ENCODE data around the gene DAB1. TPM values are rescaled to one million over a fixed set of nuclear protein-coding genes. Genes with fewer than 3 reads are reported as not detected.

DAB1 gene
- total RNA-seq, 1 donor from 2014 or later: 0.25 TPM

GRCh38 chr1:56953386-56953785, 470.5 kb downstream of the DAB1 start:
- TF ChIP-seq, protein P1, sequence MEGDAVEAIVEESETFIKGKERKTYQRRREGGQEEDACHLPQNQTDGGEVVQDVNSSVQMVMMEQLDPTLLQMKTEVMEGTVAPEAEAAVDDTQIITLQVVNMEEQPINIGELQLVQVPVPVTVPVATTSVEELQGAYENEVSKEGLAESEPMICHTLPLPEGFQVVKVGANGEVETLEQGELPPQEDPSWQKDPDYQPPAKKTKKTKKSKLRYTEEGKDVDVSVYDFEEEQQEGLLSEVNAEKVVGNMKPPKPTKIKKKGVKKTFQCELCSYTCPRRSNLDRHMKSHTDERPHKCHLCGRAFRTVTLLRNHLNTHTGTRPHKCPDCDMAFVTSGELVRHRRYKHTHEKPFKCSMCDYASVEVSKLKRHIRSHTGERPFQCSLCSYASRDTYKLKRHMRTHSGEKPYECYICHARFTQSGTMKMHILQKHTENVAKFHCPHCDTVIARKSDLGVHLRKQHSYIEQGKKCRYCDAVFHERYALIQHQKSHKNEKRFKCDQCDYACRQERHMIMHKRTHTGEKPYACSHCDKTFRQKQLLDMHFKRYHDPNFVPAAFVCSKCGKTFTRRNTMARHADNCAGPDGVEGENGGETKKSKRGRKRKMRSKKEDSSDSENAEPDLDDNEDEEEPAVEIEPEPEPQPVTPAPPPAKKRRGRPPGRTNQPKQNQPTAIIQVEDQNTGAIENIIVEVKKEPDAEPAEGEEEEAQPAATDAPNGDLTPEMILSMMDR (IDR thresholded peaks at IDR 0.05; ENCODE audit: insufficient read depth, low read length, poor library complexity, severe bottlenecking): no peak
- no peaks in the 10 kb centered on the region for H3K27me3 ChIP-seq (ENCODE audit: control insufficient read depth, insufficient read depth, low read length)
- H3K36me3 ChIP-seq (ENCODE audit: control insufficient read depth, insufficient read depth, low read length): no peaks in the 10 kb centered on the region
- DNase-seq (ENCODE audit: low read depth): no peak
- H3K4me3 ChIP-seq (ENCODE audit: low read depth, low read length): no peak overlapping the region

GRCh38 chr1:56952501-56952900, 471.4 kb downstream of the DAB1 start:
- TF ChIP-seq, protein P1 (IDR thresholded peaks at IDR 0.05; ENCODE audit: insufficient read depth, low read length, poor library complexity, severe bottlenecking): no peak
- H3K4me3 ChIP-seq (ENCODE audit: low read depth, low read length): no peak overlapping the region
- no peak for DNase-seq (ENCODE audit: low read depth)
- H3K36me3 ChIP-seq (ENCODE audit: control insufficient read depth, insufficient read depth, low read length): no peaks in the 10 kb centered on the region
- no peaks in the 10 kb centered on the region for H3K27me3 ChIP-seq (ENCODE audit: control insufficient read depth, insufficient read depth, low read length)

DNA sequence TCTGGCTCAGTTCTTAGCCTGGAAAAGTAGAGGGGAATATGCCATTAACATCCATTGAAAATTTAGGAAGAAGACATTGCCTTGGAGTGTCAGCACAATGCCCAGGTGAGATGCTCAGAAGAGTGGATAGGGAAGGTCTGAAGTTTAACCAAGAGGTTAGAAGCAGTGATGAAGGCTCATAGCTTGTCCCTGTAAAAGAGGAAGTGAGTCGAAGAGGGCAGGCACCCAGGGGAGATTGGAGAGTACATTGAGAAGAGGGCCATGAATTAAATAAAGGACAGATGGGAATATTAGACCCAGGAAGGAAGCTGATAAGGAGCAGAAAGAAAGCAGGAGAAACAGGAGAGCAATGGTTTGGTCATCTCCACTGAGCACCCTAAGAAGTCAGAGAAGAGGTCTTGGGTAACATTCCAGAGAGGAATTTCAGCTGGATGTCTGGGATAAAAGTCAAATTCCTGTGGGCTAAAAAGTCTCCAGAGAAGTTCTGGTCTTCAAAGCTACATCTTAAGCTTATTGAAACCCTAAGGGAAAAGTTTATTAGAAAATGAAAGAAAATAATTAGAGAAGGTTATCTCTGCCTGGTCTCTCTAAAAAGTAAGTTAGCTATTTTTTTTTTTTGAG, 475.3 kb downstream of the DAB1 start:
- no peak for DNase-seq (ENCODE audit: low read depth)
- no peak overlapping the region for H3K4me3 ChIP-seq (ENCODE audit: low read depth, low read length)
- TF ChIP-seq, protein P1 (IDR thresholded peaks at IDR 0.05; ENCODE audit: insufficient read depth, low read length, poor library complexity, severe bottlenecking): no peak
- H3K36me3 ChIP-seq (ENCODE audit: control insufficient read depth, insufficient read depth, low read length): no peaks in the 10 kb centered on the region
- H3K27me3 ChIP-seq (ENCODE audit: control insufficient read depth, insufficient read depth, low read length): no peaks in the 10 kb centered on the region

All from kidney epithelial cell (primary cell).